ENCODE data around the gene CAPZA2.

Gene CAPZA2

DNA sequence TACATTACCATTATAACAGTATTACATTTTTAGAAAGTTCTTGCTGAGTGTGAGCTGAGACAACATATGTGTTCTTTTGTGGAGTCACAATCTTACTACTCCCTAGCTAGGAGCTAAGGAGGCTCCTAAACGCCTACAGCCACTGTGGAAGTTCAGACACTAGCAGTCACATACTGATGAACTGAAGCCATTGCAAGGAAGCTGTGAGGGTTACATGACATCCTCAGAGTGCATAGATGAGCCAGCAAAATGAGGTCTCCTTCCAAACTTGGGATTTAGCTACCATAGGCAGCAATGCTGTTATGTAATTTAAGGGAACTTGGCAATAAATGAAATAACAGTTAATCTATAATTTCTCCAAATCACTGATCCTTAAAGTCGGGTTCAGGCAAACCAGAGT is 80.1 kb downstream of the CAPZA2 start:
- Histone ChIP-seq H4K8ac (ENCODE audit: low read depth, low read length) (no peak overlapping the region), H3K79me1 (ENCODE audit: low read depth, low read length) (no peaks in the 10 kb centered on the region), H3K14ac (ENCODE audit: low read length) (no peak overlapping the region), H3K9me3 (replicated peaks in 1 of 2; ENCODE audit: control insufficient read depth in 2 of 2, insufficient read depth in 1 of 2, low read depth in 1 of 2, low read length in 2 of 2) (no peaks in the 10 kb centered on the region), H3K27ac (replicated peaks; ENCODE audit: low read length) (no peak overlapping the region), H3K4me3 (ENCODE audit: low read length in 2 of 2) (no peak overlapping the region), H3K9ac (ENCODE audit: low read depth, low read length, poor library complexity) (no peak overlapping the region), H4K91ac (ENCODE audit: low read depth, low read length, poor library complexity) (no peak overlapping the region), H3K4ac (ENCODE audit: low read length) (no peak overlapping the region), H2BK12ac (ENCODE audit: low read length) (no peak overlapping the region), H2BK5ac (ENCODE audit: low read length) (no peak overlapping the region), H2AK5ac (ENCODE audit: low read depth, low read length) (no peak overlapping the region), H2AFZ (ENCODE audit: low read length) (no peak overlapping the region), H3K23ac (ENCODE audit: low read depth, low read length, poor library complexity) (no peak overlapping the region), H3K4me1 (ENCODE audit: control insufficient read depth in 2 of 2, insufficient read depth in 1 of 2, low read depth in 1 of 2, low read length in 2 of 2) (no peaks in the 10 kb centered on the region), H3K4me2 (ENCODE audit: insufficient read depth, low read length, poor library complexity, severe bottlenecking) (no peak overlapping the region), H2BK15ac (ENCODE audit: low read length) (no peak overlapping the region), H3K36me3 (replicated peaks in 1 of 2; ENCODE audit: control insufficient read depth in 2 of 2, insufficient read depth in 2 of 2, low read length in 2 of 2) (no peaks in the 10 kb centered on the region), H3K18ac (ENCODE audit: low read length) (no peak overlapping the region), H3K27me3 (ENCODE audit: control insufficient read depth in 3 of 3, insufficient read depth in 3 of 3, low read depth in 1 of 3, low read length in 3 of 3) (no peaks in the 10 kb centered on the region), H2BK120ac (ENCODE audit: low read depth, low read length) (no peak overlapping the region)
- no peak for DNase-seq (ENCODE audit: low spot score)
- WGBS, 2 donors (ENCODE audit: extremely low coverage in 2 of 2, insufficient read length in 2 of 2, insufficient replicate concordance in 1 of 2) = no CpG with 5 or more reads among the region's 2 CpGs

DNA sequence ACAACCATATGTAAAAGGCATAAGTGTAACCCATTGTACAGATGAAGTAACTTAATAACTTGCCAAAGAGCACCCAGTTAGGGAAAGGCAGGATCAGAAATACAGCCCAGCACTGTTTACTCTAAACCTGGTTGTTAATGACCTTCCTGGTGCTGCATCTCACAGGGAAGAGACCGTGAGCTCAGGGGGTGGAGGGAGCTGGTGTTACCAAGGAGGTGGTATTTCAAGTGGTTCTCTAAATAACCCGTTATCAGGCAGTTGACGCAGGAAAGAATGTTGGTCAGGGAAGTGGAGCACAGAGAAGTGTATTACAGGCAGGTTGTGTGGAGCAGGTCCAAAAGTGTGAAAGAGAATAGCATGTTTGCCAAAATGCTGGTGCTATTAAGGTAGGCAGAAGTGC is 86.5 kb downstream of the CAPZA2 start:
- Histone ChIP-seq H4K8ac (ENCODE audit: low read depth, low read length) (no peak overlapping the region), H2AFZ (ENCODE audit: low read length) (no peak overlapping the region), H3K36me3 (replicated peaks in 1 of 2; ENCODE audit: control insufficient read depth in 2 of 2, insufficient read depth in 2 of 2, low read length in 2 of 2) (no peaks in the 10 kb centered on the region), H2BK15ac (ENCODE audit: low read length) (no peak overlapping the region), H2BK5ac (ENCODE audit: low read length) (no peak overlapping the region), H3K9me3 (replicated peaks in 1 of 2; ENCODE audit: control insufficient read depth in 2 of 2, insufficient read depth in 1 of 2, low read depth in 1 of 2, low read length in 2 of 2) (no peaks in the 10 kb centered on the region), H2AK5ac (ENCODE audit: low read depth, low read length) (no peak overlapping the region), H3K27ac (replicated peaks; ENCODE audit: low read length) (no peak overlapping the region), H3K9ac (ENCODE audit: low read depth, low read length, poor library complexity) (no peak overlapping the region), H3K4me1 (ENCODE audit: control insufficient read depth in 2 of 2, insufficient read depth in 1 of 2, low read depth in 1 of 2, low read length in 2 of 2) (peaks cover 0 to 7% of the 10 kb centered on the region in 2 donors), H3K4me2 (ENCODE audit: insufficient read depth, low read length, poor library complexity, severe bottlenecking) (no peak overlapping the region), H3K18ac (ENCODE audit: low read length) (no peak overlapping the region), H3K23ac (ENCODE audit: low read depth, low read length, poor library complexity) (no peak overlapping the region), H4K91ac (ENCODE audit: low read depth, low read length, poor library complexity) (no peak overlapping the region), H2BK12ac (ENCODE audit: low read length) (no peak overlapping the region), H3K79me1 (ENCODE audit: low read depth, low read length) (no peaks in the 10 kb centered on the region), H2BK120ac (ENCODE audit: low read depth, low read length) (no peak overlapping the region), H3K27me3 (ENCODE audit: control insufficient read depth in 3 of 3, insufficient read depth in 3 of 3, low read depth in 1 of 3, low read length in 3 of 3) (no peaks in the 10 kb centered on the region), H3K4ac (ENCODE audit: low read length) (no peak overlapping the region), H3K14ac (ENCODE audit: low read length) (no peak overlapping the region), H3K4me3 (ENCODE audit: low read length in 2 of 2) (no peak overlapping the region)
- no peak for DNase-seq (ENCODE audit: low spot score)
- no CpG with 5 or more reads among the region's 3 CpGs for WGBS, 2 donors (ENCODE audit: extremely low coverage in 2 of 2, insufficient read length in 2 of 2, insufficient replicate concordance in 1 of 2)

DNA sequence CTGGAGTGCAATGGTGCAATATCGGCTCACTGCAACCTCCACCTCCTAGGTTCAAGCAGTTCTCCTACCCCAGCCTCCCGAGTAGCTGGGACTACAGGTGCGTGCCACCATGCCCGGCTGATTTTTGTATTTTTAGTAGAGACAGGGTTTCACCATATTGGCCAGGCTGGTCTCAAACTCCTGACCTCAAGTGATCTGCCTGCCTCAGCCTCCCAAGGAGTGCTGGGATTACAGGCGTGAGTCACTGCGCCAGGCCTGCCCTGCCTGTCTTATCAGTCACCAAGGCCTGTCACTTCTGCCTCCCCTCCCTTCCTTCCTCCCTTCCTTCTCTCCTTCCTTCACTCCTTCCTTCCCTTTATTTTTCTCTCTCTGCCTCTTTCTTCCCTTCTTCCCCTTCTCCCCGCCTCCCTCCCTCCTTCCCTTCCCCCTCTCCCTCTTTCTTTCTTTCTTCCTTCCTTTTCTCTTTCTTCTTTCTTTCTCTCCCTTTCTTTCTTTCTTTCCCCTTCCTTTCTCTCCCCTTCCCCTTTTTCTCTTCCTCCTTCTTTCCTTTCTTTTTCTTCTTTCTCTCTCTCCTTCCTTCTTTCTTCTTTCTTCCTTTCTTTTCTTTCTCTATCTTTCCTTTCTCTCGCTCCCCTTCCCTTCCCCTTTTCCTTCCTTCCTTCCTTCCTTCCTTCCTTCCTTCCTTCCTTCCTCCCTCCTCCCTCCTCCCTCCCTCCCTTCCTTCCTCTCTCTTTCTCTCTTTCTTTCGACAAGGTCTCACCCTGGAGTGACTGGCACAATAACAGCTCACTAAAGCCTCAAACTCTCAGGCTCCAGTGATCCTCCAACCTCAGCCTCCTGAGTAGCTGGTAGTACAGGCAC is 87.8 kb downstream of the CAPZA2 start:
- no peak for DNase-seq (ENCODE audit: low spot score)

DNA sequence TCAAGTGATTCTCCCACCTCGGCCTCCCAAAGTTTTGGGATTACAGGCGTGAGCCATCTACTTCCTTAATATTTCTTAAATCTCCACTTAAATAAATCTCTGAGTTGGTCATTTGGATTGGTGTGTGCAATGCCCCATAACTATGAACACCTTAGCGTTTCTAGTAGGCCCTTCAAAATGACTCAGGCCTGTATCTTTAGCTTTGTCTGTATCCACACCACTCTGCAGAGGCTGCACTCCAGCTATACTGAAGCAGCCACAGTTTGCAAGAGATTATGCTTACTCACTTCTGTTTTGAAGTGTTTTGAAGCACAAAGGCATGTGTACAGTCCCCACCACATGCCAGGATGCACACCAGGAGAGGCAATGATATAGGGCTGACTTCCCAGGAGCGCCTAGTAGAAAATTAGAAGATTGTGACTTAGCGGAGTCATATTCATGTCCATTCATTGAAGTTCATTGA is 88.5 kb downstream of the CAPZA2 start:
- no peak overlapping the region for H4K91ac ChIP-seq (ENCODE audit: low read depth, low read length, poor library complexity)
- H2AK5ac ChIP-seq (ENCODE audit: low read depth, low read length) = no peak overlapping the region
- H3K4me3 ChIP-seq (ENCODE audit: low read length in 2 of 2) = peak overlapping the region in 1 of 2 donors; percentile 33
- peaks cover 2 to 7% of the 10 kb centered on the region in 2 donors for H3K4me1 ChIP-seq (ENCODE audit: control insufficient read depth in 2 of 2, insufficient read depth in 1 of 2, low read depth in 1 of 2, low read length in 2 of 2)
- DNase-seq (ENCODE audit: low spot score) = no peak
- H3K9ac ChIP-seq (ENCODE audit: low read depth, low read length, poor library complexity) = no peak overlapping the region
- H3K23ac ChIP-seq (ENCODE audit: low read depth, low read length, poor library complexity) = no peak overlapping the region
- H2BK120ac ChIP-seq (ENCODE audit: low read depth, low read length) = no peak overlapping the region
- no peak overlapping the region for H2BK12ac ChIP-seq (ENCODE audit: low read length)
- no peak overlapping the region for H2AFZ ChIP-seq (ENCODE audit: low read length)
- H3K18ac ChIP-seq (ENCODE audit: low read length) = no peak overlapping the region
- WGBS, 2 donors (ENCODE audit: extremely low coverage in 2 of 2, insufficient read length in 2 of 2, insufficient replicate concordance in 1 of 2) = no CpG with 5 or more reads among the region's 5 CpGs
- H4K8ac ChIP-seq (ENCODE audit: low read depth, low read length) = no peak overlapping the region
- H3K36me3 ChIP-seq (replicated peaks in 1 of 2; ENCODE audit: control insufficient read depth in 2 of 2, insufficient read depth in 2 of 2, low read length in 2 of 2) = no peaks in the 10 kb centered on the region
- no peaks in the 10 kb centered on the region for H3K9me3 ChIP-seq (replicated peaks in 1 of 2; ENCODE audit: control insufficient read depth in 2 of 2, insufficient read depth in 1 of 2, low read depth in 1 of 2, low read length in 2 of 2)
- H2BK5ac ChIP-seq (ENCODE audit: low read length) = no peak overlapping the region
- H3K14ac ChIP-seq (ENCODE audit: low read length) = no peak overlapping the region
- H3K27ac ChIP-seq (replicated peaks; ENCODE audit: low read length) = no peak overlapping the region
- H3K79me1 ChIP-seq (ENCODE audit: low read depth, low read length) = no peaks in the 10 kb centered on the region
- no peak overlapping the region for H3K4me2 ChIP-seq (ENCODE audit: insufficient read depth, low read length, poor library complexity, severe bottlenecking)
- no peak overlapping the region for H3K4ac ChIP-seq (ENCODE audit: low read length)
- no peak overlapping the region for H2BK15ac ChIP-seq (ENCODE audit: low read length)
- H3K27me3 ChIP-seq (ENCODE audit: control insufficient read depth in 3 of 3, insufficient read depth in 3 of 3, low read depth in 1 of 3, low read length in 3 of 3) = no peaks in the 10 kb centered on the region

More for the DNA sequence above, 87.8 kb downstream of the CAPZA2 start:
- Histone ChIP-seq H3K4ac (ENCODE audit: low read length) (no peak overlapping the region), H3K4me3 (ENCODE audit: low read length in 2 of 2) (no peak overlapping the region), H2BK12ac (ENCODE audit: low read length) (no peak overlapping the region), H3K14ac (ENCODE audit: low read length) (no peak overlapping the region), H2BK5ac (ENCODE audit: low read length) (no peak overlapping the region), H3K4me2 (ENCODE audit: insufficient read depth, low read length, poor library complexity, severe bottlenecking) (no peak overlapping the region), H3K18ac (ENCODE audit: low read length) (no peak overlapping the region), H3K23ac (ENCODE audit: low read depth, low read length, poor library complexity) (no peak overlapping the region), H3K79me1 (ENCODE audit: low read depth, low read length) (no peaks in the 10 kb centered on the region), H3K9ac (ENCODE audit: low read depth, low read length, poor library complexity) (no peak overlapping the region), H2BK120ac (ENCODE audit: low read depth, low read length) (no peak overlapping the region), H3K27me3 (ENCODE audit: control insufficient read depth in 3 of 3, insufficient read depth in 3 of 3, low read depth in 1 of 3, low read length in 3 of 3) (no peaks in the 10 kb centered on the region), H2BK15ac (ENCODE audit: low read length) (no peak overlapping the region), H3K27ac (replicated peaks; ENCODE audit: low read length) (no peak overlapping the region), H3K9me3 (replicated peaks in 1 of 2; ENCODE audit: control insufficient read depth in 2 of 2, insufficient read depth in 1 of 2, low read depth in 1 of 2, low read length in 2 of 2) (no peaks in the 10 kb centered on the region), H3K36me3 (replicated peaks in 1 of 2; ENCODE audit: control insufficient read depth in 2 of 2, insufficient read depth in 2 of 2, low read length in 2 of 2) (no peaks in the 10 kb centered on the region), H4K8ac (ENCODE audit: low read depth, low read length) (no peak overlapping the region), H2AK5ac (ENCODE audit: low read depth, low read length) (no peak overlapping the region), H3K4me1 (ENCODE audit: control insufficient read depth in 2 of 2, insufficient read depth in 1 of 2, low read depth in 1 of 2, low read length in 2 of 2) (peaks cover 2 to 7% of the 10 kb centered on the region in 2 donors), H4K91ac (ENCODE audit: low read depth, low read length, poor library complexity) (no peak overlapping the region), H2AFZ (ENCODE audit: low read length) (no peak overlapping the region)
- WGBS, 2 donors (ENCODE audit: extremely low coverage in 2 of 2, insufficient read length in 2 of 2, insufficient replicate concordance in 1 of 2) = no CpG with 5 or more reads among the region's 9 CpGs
